Measurements from ENCODE around the gene STK10. TPM values are rescaled to one million over a fixed set of nuclear protein-coding genes. Genes with fewer than 3 reads are reported as not detected.
A peak's percentile ranks its signal among the peaks of the same experiment; 100 is the strongest.

STK10 gene
- total and polyA plus RNA-seq, 2 experiments from 2014 or later = 7.5 to 17.8 TPM

- H3K27ac Mint-ChIP-seq = peak overlapping the region; percentile 90
Measured at GRCh38 chr5:172104021-172104420, 84.0 kb downstream of the STK10 start.

More at GRCh38 chr5:172104021-172104420, 84.0 kb downstream of the STK10 start:
- Histone ChIP-seq H3K79me2 (replicated peaks; ENCODE audit: insufficient read depth) (no peaks in the 10 kb centered on the region), H4K20me1 (replicated peaks; ENCODE audit: insufficient read depth) (no peaks in the 10 kb centered on the region), H3K4me1 (ENCODE audit: insufficient read depth) (peaks cover 29% of the 10 kb centered on the region), H3K4me3 (no peak overlapping the region; the same call in 1 of the 2 replicates), H3K27ac (ENCODE audit: low read depth) (peak overlapping the region; percentile 82), H3K9me2 (ENCODE audit: insufficient read depth) (peaks cover 1% of the 10 kb centered on the region; the same call in 1 of the 2 replicates), H3K4me2 (peak overlapping the region; percentile 74), H3K27me3 (ENCODE audit: insufficient read depth) (no peaks in the 10 kb centered on the region), H3K36me3 (ENCODE audit: insufficient read depth) (no peaks in the 10 kb centered on the region), H3F3A (replicated peaks; ENCODE audit: low read depth) (peaks cover 20% of the 10 kb centered on the region), H2AFZ (no peak overlapping the region)
- peaks cover 31% of the 10 kb centered on the region for H3K4me1 Mint-ChIP-seq
- no peak for TF ChIP-seq ZNF462 (CRISPR knock-in tag; IDR thresholded peaks at IDR 0.05)
- no peak for TF ChIP-seq ETS1 (IDR thresholded peaks at IDR 0.05)
- no peak for TF ChIP-seq EZH2phosphoT487 (IDR thresholded peaks at IDR 0.05; ENCODE audit: unreplicated experiment)
- TF ChIP-seq NANOG (IDR thresholded peaks at IDR 0.05; ENCODE audit: borderline replicate concordance) = no peak
- TF ChIP-seq, protein P1, sequence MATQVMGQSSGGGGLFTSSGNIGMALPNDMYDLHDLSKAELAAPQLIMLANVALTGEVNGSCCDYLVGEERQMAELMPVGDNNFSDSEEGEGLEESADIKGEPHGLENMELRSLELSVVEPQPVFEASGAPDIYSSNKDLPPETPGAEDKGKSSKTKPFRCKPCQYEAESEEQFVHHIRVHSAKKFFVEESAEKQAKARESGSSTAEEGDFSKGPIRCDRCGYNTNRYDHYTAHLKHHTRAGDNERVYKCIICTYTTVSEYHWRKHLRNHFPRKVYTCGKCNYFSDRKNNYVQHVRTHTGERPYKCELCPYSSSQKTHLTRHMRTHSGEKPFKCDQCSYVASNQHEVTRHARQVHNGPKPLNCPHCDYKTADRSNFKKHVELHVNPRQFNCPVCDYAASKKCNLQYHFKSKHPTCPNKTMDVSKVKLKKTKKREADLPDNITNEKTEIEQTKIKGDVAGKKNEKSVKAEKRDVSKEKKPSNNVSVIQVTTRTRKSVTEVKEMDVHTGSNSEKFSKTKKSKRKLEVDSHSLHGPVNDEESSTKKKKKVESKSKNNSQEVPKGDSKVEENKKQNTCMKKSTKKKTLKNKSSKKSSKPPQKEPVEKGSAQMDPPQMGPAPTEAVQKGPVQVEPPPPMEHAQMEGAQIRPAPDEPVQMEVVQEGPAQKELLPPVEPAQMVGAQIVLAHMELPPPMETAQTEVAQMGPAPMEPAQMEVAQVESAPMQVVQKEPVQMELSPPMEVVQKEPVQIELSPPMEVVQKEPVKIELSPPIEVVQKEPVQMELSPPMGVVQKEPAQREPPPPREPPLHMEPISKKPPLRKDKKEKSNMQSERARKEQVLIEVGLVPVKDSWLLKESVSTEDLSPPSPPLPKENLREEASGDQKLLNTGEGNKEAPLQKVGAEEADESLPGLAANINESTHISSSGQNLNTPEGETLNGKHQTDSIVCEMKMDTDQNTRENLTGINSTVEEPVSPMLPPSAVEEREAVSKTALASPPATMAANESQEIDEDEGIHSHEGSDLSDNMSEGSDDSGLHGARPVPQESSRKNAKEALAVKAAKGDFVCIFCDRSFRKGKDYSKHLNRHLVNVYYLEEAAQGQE (IDR thresholded peaks at IDR 0.05; ENCODE audit: unreplicated experiment) = no peak
- no peak for TF ChIP-seq POLR2AphosphoS5 (IDR thresholded peaks at IDR 0.05; ENCODE audit: low read depth)
- TF ChIP-seq EZH2 (IDR thresholded peaks at IDR 0.05; ENCODE audit: low read depth, unreplicated experiment) = no peak
- no peak for TF ChIP-seq STAT1 (IDR thresholded peaks at IDR 0.05; ENCODE audit: unreplicated experiment)
- no peak for TF ChIP-seq CREB1 (CRISPR knock-in tag; IDR thresholded peaks at IDR 0.05; ENCODE audit: low read depth)
- TF ChIP-seq, protein P2, sequence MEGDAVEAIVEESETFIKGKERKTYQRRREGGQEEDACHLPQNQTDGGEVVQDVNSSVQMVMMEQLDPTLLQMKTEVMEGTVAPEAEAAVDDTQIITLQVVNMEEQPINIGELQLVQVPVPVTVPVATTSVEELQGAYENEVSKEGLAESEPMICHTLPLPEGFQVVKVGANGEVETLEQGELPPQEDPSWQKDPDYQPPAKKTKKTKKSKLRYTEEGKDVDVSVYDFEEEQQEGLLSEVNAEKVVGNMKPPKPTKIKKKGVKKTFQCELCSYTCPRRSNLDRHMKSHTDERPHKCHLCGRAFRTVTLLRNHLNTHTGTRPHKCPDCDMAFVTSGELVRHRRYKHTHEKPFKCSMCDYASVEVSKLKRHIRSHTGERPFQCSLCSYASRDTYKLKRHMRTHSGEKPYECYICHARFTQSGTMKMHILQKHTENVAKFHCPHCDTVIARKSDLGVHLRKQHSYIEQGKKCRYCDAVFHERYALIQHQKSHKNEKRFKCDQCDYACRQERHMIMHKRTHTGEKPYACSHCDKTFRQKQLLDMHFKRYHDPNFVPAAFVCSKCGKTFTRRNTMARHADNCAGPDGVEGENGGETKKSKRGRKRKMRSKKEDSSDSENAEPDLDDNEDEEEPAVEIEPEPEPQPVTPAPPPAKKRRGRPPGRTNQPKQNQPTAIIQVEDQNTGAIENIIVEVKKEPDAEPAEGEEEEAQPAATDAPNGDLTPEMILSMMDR (conservative IDR thresholded peaks at IDR 0.05; ENCODE audit: low read depth in 2 of 2) = no peak
- no peak for TF ChIP-seq ZNF114 (CRISPR knock-in tag; IDR thresholded peaks at IDR 0.05)
- TF ChIP-seq JUNB (IDR thresholded peaks at IDR 0.05; ENCODE audit: unreplicated experiment) = no peak
- TF ChIP-seq ZNF331 (CRISPR knock-in tag; IDR thresholded peaks at IDR 0.05; ENCODE audit: low read depth) = no peak
- peaks cover 3% of the 10 kb centered on the region; the same call in 2 of the 3 replicates for H3K36me3 Mint-ChIP-seq (ENCODE audit: low read depth)
- peaks cover 6% of the 10 kb centered on the region for H3K27me3 Mint-ChIP-seq (ENCODE audit: insufficient read depth, low read depth, poor library complexity)
- H3K4me3 Mint-ChIP-seq = no peak overlapping the region
- H3K9me3 Mint-ChIP-seq = no peaks in the 10 kb centered on the region
- ATAC-seq = peak; percentile 21
- DNase-seq (ENCODE audit: low spot score) = peak; percentile 37
